HG03575 (cell line): ENCODE data around the gene TM4SF20.

ENCODE experiments used
- ATAC-seq: cut with Tn5 transposase; IDR thresholded peaks from one replicate; pipeline ENCODE4 v1.9.1; 2021; ENCODE audit not compliant: unreplicated experiment, insufficient number of reproducible peaks, low FRiP score; ENCODE audit errors: extremely low read depth

TM4SF20 gene

DNA sequence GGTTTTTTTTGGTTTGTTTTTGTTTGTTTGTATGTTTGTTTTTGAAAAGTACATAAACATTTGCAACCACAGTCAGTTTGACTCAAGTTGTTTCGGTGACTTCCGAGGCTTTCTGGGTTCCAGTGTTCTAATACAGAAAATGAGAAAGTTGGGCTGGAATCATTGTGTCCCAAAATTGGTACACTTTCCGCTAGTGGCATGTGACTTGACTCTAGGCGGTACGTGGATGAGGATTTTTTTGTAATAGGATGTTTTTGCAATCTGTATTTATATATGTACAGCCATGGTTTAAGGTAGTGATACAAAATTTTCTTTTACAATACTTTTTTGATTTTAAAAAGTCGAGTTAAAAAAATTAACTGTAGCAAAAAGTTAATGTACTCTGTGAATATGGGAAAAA lies 52.3 kb downstream of the TM4SF20 start:
- ATAC-seq, result no peak

DNA sequence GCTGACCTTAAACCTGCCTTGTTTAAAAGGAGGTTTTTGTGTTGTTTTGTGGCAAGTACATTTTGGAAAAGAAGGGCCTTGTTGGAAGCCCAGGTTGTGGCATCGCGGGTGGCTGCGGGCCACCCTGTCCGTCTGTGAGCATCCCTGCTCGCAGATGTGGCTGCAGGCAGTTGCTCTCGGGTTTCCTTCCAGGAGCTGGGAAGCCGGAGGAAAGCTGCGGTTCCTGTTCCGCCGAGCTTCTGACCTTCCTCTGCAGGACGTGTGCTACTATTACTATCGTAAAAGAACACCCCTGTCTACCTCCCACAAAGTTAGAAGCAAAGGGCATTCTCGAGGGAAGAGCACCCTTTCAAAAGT lies 53.3 kb downstream of the TM4SF20 start:
- peak; percentile 2 for ATAC-seq

DNA sequence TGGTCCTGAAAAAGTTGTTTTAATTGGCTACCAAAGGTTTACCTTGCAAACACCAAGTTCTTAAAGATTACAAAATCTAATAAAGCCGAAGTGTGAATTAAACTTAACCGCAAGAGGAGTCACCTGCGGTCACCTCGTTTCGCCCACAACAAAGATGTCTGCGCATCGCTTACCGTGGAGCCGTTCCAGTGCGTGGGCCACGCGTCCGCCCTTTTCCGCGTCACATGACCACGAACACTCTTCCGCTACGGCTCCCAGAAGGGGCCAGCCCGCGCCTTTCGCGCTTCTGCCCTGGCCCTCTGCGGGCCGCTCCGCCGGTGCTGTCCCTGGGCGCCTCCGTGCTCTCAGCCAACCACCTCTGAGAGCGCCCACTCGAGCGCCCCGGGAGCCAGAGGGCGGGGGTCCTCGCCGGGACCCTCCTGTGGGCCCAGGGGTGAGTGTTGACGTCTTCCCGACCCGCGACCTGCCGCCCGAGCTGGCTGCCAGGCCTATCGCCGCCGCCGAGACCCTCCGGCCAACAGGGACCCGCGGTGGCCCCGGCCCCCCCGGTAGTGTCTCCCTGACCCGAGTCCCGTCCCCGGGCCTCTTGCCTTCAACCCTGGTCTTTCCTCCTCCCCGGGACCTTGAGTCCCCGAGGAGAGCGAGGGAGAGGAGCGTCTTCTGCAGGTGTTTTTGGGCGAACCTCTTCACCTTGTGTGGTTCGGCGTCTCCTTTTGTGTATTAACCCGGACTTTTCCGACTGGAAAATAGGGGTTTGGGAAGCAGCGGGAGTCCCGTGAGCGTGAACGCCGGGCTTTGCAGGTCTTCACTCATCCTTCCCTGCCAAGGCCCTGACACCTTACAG lies 53.9 kb downstream of the TM4SF20 start, which contains the start of gene MFF:
TSS of gene MFF (plus strand) at position 257 of the 844 bp plus-strand sequence. CDS start 5,415 bp downstream, outside the sequence.
- peak; percentile 83 for ATAC-seq

DNA sequence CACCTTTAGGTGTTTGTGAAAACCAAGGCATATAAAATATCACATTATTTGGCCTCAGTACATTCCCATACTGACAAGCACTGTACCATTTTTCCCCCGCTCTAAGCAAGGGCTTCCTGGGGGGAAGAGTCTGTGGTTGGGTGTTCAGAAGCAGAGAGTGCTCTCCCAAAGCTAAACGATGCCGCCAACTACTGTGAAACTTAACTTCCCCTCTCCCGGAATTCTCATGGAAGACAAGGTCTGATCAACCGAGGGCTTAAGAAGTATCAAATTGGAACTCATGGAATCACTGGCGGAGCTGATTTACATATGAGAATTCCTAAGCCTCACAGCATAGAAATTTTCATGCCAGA lies 54.5 kb downstream of the TM4SF20 start:
- ATAC-seq, result peak; percentile 3

DNA sequence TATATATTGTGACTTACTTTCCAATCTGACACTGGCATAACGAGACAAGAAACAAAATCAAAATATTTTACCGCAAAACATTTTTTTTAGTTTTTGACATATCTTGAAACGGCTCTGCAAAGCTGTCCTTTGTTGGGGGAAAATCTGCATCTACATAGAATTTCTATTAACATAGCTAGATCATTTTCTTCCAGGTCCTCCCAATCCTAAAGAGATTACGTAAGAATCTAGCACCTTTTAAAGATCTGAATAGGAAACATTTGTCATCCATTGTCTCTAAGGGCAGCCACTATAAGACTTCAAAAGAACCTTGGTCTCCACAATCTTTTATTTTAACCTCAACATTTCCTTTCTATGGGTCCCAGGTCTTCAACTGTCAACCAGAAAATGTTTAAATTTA lies 55.3 kb downstream of the TM4SF20 start:
- no peak for ATAC-seq

DNA sequence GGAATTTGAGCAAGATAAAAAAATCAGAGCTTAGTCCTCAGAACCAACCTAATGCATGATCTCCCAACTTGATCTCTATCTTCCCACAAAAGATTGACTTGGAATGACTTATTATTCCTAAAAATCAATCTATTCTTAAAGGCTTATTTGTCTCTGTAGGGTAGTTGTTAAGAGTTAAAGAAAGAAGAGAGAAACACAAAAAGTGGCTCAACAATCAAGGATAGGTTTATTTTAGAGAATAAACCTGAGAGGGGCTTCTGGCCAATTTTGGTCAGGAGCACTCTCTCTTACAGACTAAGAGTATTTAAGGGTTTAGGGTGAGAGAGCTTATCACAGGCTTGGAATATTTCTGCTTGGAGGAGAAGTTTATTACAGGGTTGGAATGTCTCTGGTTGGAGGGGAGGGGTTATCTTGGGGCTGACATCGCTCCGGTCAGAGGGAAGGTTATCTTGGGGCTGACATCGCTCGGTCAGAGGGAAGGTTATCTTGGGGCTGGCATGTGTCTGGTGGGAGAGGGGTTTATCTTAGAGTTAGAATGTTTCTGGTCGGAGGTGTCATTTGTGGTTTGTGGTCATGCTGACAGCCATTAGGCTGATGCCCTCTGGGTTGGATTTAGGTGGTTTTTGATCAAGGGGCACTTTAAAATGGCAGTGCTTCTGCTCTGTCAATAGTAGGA lies 56.4 kb downstream of the TM4SF20 start:
- no peak for ATAC-seq

DNA sequence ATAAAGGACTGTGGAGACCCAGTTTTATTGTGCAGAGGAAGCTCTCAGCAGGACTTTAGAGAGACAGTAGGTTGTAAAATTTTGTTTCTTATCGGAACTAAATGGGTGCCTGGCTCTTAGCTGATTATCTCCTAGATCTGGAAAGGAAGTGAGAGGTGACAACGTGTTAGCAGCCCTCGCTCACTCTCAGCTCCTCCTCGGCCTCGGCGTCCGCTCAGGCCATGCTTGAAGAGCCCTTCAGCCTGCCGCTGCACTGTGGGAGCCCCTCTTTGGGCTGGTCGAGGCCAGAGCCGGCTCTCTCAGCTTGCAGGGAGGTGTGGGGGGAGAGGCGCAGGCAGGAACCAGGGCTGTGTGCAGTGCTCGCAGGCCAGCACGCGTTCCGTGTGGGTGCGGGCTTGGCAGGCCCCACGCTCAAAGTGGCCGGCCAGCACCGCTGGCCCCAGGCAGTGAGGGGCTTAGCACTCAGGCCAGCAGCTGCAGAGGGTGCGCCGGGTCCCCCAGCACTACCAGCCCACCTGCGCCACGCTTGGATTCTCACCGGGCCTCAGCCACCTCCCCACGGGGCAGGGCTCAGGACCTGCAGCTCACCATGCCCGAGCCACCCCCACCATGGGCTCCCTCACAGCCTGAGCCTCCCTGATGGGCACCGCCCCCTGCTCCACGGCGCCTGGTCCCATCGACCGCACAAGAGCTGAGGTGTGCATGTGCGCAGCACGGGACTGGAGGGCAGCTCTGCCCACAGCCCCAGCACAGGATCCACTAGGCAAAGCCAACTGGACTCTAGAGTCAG lies 58.6 kb downstream of the TM4SF20 start:
- ATAC-seq, result no peak

DNA sequence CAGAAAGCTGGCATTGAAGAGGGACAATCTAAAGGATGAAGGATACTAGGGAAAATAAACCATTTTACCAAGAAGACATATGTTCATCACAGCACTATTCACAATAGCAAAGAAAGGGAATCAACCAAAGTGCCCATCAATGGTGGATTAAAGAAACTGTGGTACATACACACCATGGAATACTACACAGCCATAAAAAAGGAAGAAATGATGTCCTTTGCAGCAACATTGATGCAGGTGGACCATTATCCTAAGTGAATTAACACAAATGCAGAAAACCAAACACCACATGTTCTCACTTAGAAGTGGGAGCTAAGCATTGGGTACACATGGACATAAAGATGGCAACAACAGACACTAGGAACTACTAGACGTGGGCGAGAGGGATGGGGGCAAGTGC lies 61.3 kb downstream of the TM4SF20 start:
- no peak for ATAC-seq

DNA sequence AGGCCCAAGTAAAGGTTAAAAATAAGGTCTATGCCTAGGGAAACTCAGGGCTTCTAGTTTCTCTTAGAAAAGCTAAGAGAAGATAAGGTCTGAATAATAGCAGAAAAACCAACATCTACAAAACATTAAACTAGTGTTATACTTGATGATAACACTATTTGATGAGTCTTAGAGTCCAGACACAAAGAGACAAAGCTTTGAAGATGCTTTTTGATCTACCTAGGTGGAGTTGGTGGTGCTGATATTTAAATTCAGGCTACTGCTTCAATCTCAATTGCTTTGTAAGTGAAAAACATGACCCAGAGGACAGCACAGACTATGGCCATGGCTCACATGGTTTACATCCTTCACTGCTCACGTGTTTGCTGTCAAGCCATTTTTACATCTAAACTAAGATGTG lies 65.8 kb downstream of the TM4SF20 start:
- ATAC-seq, result no peak

DNA sequence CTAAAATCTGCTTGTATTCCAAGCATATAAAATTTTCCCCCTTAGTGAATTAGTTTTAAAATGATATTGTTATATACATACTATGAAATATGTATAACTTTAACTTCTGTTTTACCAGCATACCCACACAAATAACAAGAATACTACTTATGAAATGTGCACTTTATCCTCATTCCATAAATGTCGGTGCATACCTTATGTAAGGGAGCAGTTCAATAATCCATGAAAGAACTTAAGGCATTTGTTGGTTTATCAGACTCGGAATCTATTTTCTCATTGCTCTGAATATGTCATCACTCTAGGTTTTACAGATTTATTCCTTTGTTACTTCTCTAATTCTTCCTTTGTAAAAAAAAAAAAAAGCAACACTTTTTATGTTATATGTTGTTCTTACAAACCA lies 66.5 kb downstream of the TM4SF20 start:
- no peak for ATAC-seq
